ENCODE measurements around the gene KIF26B.

Gene KIF26B

DNA sequence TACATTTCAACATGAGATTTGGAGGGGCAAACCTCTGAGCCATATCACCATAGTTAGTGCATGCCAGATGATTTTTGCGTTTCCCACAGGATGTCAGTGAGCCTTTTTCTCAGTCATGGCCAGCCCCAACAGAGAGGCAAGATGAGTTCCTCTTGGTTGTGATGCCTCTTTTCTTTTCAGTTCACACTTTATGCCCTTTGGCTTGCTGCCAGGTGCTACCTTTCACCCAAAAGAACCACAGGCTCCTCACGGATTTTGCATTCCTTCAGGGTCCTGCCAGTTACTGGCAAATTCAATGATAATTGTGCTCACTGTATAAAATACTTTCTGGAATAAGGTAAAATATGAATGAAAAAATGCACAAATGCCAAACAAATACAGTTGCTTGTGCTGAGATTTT, 411.3 kb downstream of the KIF26B start:
- Mint-ChIP-seq H3K27me3 (peaks cover 11% of the 10 kb centered on the region), H3K27ac (no peak overlapping the region), H3K9me3 (no peaks in the 10 kb centered on the region), H3K4me3 (no peak overlapping the region), H3K36me3 (no peaks in the 10 kb centered on the region), H3K4me1 (no peaks in the 10 kb centered on the region)
- ATAC-seq, result no peak

DNA sequence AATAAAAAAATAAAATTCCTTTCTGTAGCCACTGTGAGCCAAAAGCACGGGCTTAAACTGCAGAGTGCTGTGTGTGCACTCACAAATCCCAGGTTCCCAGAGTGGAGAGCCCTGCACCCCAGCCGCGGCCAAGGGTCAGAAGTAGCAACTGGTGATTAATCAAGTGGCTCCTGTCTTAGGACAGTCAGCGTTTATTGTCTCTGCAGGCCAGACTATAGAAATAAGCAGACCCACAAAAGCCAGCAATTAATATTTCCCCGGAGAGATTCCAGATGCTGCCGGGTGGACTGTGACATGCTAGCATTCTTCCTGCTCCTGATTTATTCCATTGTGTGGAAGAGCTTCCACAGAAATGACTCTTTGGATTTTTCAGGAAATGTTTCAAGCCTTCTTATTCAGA, 412.2 kb downstream of the KIF26B start:
- Mint-ChIP-seq H3K27me3 (peaks cover 11% of the 10 kb centered on the region), H3K4me1 (no peaks in the 10 kb centered on the region), H3K9me3 (no peaks in the 10 kb centered on the region), H3K27ac (no peak overlapping the region), H3K36me3 (no peaks in the 10 kb centered on the region), H3K4me3 (no peak overlapping the region)
- no peak for ATAC-seq

DNA sequence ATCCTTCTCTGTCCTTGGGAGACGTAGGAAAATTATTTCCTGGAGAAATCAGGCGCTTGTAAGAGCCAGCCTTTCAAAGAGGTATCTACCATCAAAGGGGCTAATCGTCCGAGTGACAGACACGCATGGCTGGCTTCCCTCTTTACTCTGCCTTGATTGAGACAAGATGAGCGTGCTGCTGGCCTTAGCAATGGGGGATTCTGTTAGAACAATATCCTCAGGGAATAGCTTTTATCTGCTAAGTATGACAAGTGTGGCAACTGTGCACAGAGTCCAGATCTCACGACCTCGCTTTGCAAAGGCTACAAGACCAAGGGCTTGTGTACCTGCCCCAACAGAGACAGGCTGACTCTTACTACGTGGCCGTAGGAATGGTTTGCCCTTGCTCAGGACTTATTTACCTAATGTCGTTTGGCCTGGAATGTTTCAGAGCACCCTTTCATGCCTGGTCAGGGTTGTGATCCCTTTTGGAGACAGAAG, 417.1 kb downstream of the KIF26B start:
- Mint-ChIP-seq H3K27ac (no peak overlapping the region), H3K4me1 (no peaks in the 10 kb centered on the region), H3K36me3 (no peaks in the 10 kb centered on the region), H3K27me3 (peaks cover 20% of the 10 kb centered on the region), H3K9me3 (no peaks in the 10 kb centered on the region), H3K4me3 (no peak overlapping the region)
- no peak for ATAC-seq

DNA sequence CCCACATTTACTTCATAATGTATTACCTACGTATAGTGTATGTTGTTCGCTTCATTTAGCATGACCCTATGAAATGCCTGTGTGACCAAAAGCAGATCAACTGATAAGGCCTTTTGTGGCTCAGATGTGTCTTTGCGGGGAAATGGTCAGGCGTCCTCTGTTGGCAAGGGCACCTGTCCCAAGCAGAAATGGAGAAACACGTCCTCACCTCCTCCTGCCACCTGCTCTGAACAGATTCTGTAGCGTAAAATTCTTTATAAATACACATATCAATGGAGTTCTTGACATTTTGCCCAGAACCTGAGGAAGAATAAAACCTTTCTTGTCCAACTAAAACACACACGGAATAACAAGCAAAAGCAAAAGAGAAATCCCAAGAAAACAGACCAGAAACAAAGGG, 417.9 kb downstream of the KIF26B start:
- Mint-ChIP-seq H3K4me3 (no peak overlapping the region), H3K36me3 (no peaks in the 10 kb centered on the region), H3K4me1 (no peaks in the 10 kb centered on the region), H3K27me3 (peaks cover 28% of the 10 kb centered on the region), H3K9me3 (no peaks in the 10 kb centered on the region), H3K27ac (no peak overlapping the region)
- no peak for ATAC-seq

DNA sequence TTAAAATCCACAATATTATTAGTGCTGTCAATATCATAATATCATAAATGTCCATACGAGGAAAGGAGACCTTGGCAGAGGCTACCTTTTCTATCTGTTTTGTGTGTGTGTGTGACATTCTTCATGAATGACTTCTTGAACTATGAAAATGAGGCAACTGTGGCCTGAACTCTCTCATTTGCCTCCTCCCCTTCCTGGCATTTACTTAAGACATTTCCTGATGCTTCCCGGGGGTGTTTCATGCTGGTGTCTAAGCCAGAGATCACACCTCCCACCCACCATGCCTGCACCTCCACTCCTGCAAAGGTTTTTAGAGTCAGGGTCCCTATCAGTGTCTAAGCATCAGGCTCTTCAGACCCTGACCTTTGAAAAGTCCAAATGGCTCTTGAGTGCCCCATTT, 420.9 kb downstream of the KIF26B start:
- Mint-ChIP-seq H3K27ac (no peak overlapping the region), H3K9me3 (no peaks in the 10 kb centered on the region), H3K27me3 (peaks cover 48% of the 10 kb centered on the region), H3K4me3 (no peak overlapping the region), H3K36me3 (no peaks in the 10 kb centered on the region), H3K4me1 (no peaks in the 10 kb centered on the region)
- no peak for ATAC-seq

DNA sequence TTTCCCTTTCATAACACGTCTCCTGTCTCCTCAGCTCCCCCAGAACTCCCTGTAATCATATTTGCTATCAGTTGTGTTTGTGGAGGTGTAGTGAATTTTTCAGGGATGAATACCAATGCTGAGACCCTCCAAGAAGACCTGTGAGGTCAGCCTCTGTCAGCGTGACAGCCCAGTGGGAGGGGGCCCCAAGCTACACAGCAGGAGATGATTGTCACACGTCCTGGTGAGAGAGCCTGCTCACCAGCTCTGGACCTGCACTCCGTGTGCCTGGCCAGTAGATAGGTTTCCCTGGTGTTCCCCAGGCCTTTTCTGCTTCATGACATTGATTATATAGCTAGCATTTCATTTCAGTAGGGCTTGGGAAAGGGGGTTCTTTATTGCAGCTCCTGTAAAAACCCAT, 421.5 kb downstream of the KIF26B start:
- Mint-ChIP-seq H3K9me3 (no peaks in the 10 kb centered on the region), H3K36me3 (no peaks in the 10 kb centered on the region), H3K4me1 (no peaks in the 10 kb centered on the region), H3K4me3 (no peak overlapping the region), H3K27me3 (peaks cover 53% of the 10 kb centered on the region), H3K27ac (no peak overlapping the region)
- no peak for ATAC-seq

DNA sequence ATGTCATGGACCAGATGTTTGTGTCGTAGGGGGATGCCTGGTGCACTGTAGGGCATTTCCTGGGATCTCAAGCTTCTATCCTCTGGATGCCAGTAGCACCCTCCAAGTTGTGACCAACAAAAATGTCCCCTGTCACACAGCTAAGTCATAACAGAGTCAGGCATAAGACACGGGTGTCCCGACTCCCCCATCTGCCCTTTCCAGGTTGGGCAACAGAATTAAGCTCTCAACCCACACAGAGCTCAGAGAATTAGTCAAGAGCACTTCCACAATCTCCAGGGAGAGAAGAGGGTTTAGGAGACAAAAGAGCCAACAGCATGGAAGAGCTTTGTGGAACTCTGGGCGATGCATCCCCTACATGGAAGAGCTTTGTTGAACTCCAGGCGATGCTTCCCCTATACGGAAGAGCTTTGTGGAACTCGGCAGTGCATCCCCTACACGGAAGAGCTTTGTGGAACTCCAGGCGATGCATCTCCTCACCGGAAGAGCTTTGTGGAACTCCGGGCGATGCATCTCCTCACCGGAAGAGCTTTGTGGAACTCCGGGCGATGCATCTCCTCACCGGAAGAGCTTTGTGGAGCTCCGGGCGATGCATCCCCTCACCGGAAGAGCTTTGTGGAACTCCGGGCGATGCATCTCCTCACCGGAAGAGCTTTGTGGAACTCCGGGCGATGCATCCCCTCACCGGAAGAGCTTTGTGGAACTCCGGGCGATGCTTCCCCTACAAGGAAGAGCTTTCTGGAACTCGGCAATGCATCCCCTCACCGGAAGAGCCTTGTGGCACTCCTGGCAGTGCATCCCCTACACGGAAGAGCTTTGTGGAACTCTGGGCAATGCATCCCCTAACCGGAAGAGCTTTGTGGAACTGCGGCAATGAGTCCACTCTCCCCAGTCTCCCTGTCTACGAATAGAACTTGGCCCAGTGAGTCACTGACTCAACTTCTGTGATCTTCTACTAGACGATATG, 422.7 kb downstream of the KIF26B start:
- peaks cover 6% of the 10 kb centered on the region for H3K4me1 Mint-ChIP-seq
- no peak overlapping the region for H3K27ac Mint-ChIP-seq
- H3K27me3 Mint-ChIP-seq, result peaks cover 53% of the 10 kb centered on the region
- no peak overlapping the region for H3K4me3 Mint-ChIP-seq
- H3K36me3 Mint-ChIP-seq, result no peaks in the 10 kb centered on the region
- ATAC-seq, result no peak
- no peaks in the 10 kb centered on the region for H3K9me3 Mint-ChIP-seq

DNA sequence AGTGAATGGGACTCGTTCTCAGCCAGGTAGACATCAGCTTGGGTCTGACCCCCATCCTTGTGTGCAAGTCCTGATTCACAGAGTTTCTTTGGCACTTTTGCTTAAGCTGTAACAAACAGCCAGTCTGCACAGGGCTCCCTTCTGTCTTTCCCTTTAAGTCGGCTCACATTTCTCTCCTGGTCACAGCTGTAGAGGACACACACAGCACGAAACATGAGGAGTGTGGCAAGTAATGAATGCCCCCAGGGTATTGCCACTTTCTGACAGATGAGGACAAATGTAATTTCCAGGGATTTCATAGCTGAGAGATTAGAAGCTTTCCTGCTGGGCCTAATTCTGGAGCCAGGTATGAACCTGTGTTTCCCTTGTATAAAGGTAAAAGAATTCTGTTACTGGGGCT, 423.5 kb downstream of the KIF26B start:
- H3K27ac Mint-ChIP-seq, result no peak overlapping the region
- no peaks in the 10 kb centered on the region for H3K9me3 Mint-ChIP-seq
- H3K4me3 Mint-ChIP-seq, result no peak overlapping the region
- no peak for ATAC-seq
- H3K4me1 Mint-ChIP-seq, result peaks cover 6% of the 10 kb centered on the region
- peaks cover 57% of the 10 kb centered on the region for H3K27me3 Mint-ChIP-seq
- H3K36me3 Mint-ChIP-seq, result no peaks in the 10 kb centered on the region

DNA sequence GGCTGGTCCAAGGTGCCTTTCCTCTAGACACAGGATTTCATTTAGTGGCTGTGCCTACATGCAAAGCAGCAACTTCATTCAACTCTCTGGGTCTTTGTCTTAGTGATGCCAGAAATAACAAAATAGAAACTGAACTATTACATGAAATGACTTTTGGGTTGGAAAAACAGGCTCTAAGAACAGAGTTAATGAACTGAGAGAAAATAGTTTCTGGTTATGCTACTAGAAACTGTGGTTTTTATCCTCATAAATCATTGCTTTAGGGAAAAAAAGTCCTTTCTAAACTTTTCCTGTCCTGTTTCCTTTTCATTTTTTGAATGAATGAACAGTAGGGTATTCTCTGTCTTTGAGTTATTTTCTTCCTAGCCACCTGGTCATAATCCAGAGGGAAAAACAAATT, 424.0 kb downstream of the KIF26B start:
- ATAC-seq, result no peak
- Mint-ChIP-seq H3K27ac (no peak overlapping the region), H3K4me3 (no peak overlapping the region), H3K36me3 (no peaks in the 10 kb centered on the region), H3K4me1 (peaks cover 6% of the 10 kb centered on the region), H3K9me3 (no peaks in the 10 kb centered on the region), H3K27me3 (peaks cover 57% of the 10 kb centered on the region)

DNA sequence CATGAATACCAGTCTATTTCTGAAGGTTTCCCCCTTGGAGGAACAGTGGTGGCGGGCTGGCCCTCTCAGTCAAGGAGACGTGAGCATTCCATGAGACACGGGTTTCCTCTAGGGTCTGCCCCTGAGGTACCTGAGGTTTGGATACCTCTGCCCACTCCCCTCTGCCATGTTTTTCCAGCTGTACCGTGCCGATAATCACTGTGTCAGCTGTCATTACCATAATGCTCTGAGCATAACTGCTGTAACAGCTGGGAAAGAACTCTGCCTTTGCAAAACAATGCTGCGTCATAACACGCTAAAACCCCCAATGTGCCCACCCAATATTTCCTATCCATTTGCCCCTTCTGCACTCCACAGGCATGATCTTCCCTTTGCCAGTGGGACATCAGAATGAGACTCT, 425.1 kb downstream of the KIF26B start:
- no peaks in the 10 kb centered on the region for H3K9me3 Mint-ChIP-seq
- H3K36me3 Mint-ChIP-seq, result no peaks in the 10 kb centered on the region
- H3K4me3 Mint-ChIP-seq, result no peak overlapping the region
- H3K27me3 Mint-ChIP-seq, result peaks cover 61% of the 10 kb centered on the region
- no peak for ATAC-seq
- peaks cover 6% of the 10 kb centered on the region for H3K4me1 Mint-ChIP-seq
- no peak overlapping the region for H3K27ac Mint-ChIP-seq

DNA sequence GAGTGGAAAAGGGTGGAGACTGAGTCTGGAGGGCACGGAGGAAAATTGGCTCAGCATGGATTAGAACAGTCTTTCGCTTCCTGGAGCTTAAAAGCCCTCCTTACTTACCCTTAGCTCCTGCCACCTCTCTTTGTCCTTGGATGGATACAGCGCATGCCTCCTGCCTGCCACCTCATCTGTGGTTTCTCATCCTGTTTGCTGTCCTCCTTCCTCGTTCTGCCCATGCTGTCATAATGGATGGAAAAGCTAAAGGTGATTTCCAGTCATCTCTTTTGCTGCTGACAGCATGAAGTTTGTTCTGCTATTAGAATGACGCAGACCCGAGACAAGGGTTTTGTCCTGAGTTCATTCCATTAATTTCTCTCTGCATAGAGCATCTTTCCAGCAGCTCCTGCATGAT, 425.9 kb downstream of the KIF26B start:
- Mint-ChIP-seq H3K27me3 (peaks cover 61% of the 10 kb centered on the region), H3K9me3 (no peaks in the 10 kb centered on the region), H3K27ac (no peak overlapping the region), H3K4me3 (no peak overlapping the region), H3K36me3 (no peaks in the 10 kb centered on the region), H3K4me1 (peaks cover 6% of the 10 kb centered on the region)
- ATAC-seq, result no peak

DNA sequence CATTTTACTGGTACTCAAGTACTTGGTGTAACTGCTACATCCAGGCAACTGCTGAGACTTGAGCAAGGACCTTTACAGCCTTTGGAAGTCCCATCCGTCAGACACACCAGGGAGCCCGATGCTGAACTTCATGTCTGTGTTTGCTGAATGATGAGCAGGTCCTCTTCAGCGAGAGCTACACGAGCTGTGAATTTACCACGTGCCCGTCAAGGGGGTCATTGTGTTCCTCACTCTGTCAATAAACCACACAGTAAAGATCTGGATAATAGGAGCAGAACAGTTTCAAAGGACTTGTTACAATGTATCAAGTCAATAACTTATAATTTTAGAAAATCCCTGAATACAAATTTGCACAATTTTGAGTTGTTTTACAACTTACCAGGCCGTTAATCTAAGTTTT, 427.2 kb downstream of the KIF26B start:
- H3K27me3 Mint-ChIP-seq, result peaks cover 49% of the 10 kb centered on the region
- no peaks in the 10 kb centered on the region for H3K36me3 Mint-ChIP-seq
- no peak overlapping the region for H3K27ac Mint-ChIP-seq
- no peak for ATAC-seq
- H3K9me3 Mint-ChIP-seq, result no peaks in the 10 kb centered on the region
- H3K4me1 Mint-ChIP-seq, result peaks cover 6% of the 10 kb centered on the region
- H3K4me3 Mint-ChIP-seq, result no peak overlapping the region

DNA sequence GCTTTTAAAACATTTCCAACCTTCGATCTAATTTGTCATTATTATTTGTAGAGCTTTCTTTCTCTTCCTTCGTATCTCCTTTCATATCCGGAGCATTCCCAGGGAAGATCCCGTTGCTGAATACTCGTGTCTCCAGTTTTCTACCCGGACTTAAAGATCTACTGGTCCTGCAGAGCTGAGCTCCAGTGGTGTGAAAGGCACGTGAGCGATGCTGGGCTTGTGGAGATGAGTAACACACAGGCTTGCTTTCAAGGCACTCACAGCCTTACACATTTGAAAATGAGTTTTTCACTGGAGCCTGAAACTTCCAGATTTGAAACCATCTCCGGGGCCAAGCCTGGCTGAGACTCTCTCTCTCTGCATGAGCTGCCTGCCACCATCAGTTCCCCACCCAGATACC, 428.3 kb downstream of the KIF26B start:
- no peak overlapping the region for H3K27ac Mint-ChIP-seq
- peaks cover 39% of the 10 kb centered on the region for H3K27me3 Mint-ChIP-seq
- H3K4me1 Mint-ChIP-seq, result peaks cover 6% of the 10 kb centered on the region
- H3K4me3 Mint-ChIP-seq, result no peak overlapping the region
- ATAC-seq, result no peak
- no peaks in the 10 kb centered on the region for H3K36me3 Mint-ChIP-seq
- H3K9me3 Mint-ChIP-seq, result no peaks in the 10 kb centered on the region

DNA sequence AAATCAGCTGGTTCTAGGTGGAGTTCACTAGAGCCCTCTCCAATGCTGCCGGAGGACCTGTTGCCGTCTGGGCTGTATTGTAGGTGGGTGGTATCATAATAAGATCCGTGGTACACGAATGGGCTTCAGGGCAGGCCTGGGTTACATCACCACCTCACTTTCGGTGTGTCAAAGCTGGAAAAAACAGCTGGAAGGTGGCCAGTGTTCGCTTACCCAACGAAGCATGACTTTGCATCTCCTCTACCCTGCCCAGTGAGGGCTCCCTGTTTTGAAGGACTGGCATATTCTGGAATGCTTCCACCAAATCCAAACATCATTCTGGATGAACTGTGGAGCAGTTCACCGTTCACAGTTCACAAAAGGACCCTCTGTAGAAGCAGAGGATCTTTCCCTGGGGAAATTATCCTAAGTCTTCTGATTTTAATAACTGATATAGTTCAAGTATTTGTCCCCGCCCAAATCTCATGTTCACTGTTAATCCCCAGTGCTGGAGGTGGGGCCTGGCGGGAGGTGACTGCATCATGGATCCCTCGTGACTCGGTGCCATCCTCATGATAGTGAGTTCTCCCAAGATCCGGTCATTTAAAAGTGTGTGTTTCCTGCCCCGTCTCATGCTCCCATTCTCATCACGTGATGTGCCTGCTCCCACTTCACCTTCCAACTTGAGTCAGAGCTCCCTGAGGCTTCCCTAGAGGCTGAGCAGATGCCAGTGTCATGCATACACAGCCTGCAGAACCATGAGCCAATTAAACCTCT, 429.0 kb downstream of the KIF26B start:
- H3K27me3 Mint-ChIP-seq, result peaks cover 35% of the 10 kb centered on the region
- no peak overlapping the region for H3K4me3 Mint-ChIP-seq
- H3K4me1 Mint-ChIP-seq, result peaks cover 6% of the 10 kb centered on the region
- no peaks in the 10 kb centered on the region for H3K36me3 Mint-ChIP-seq
- no peak for ATAC-seq
- H3K9me3 Mint-ChIP-seq, result no peaks in the 10 kb centered on the region
- H3K27ac Mint-ChIP-seq, result no peak overlapping the region

DNA sequence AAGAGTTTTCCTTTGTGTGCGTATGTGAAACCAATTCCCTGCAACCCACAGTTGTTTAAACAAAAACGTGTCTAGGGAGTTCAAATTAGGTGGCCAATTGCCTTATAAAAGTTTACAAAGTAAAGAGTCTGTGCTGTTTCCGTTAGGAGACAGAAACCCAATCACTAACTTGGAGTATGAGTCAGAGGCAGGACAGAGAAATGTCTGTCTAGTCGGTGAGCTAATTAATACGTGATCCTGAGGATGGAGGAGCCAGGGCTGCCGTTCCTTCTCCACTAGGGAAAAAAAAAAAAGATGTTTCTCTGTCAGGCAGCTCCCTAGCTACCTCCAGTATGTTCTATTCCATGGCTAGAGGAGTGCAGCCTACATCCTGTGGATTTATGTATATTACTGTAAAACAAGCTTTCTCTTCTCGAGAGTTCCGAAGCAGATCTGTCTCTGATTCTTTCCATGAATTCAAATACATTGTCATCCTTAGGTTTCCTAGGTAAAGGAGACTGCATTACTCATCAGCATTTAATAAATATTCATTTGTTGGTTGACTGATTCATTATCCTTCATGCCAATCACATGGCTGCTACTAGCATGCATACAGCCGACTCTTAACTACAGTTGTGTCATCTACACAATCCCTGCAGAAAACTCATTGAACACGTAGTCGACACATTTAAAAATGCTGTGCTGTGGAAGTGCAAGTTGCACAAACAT, 430.6 kb downstream of the KIF26B start:
- no peak overlapping the region for H3K27ac Mint-ChIP-seq
- H3K9me3 Mint-ChIP-seq, result no peaks in the 10 kb centered on the region
- H3K4me1 Mint-ChIP-seq, result peaks cover 6% of the 10 kb centered on the region
- ATAC-seq, result no peak
- no peaks in the 10 kb centered on the region for H3K36me3 Mint-ChIP-seq
- H3K4me3 Mint-ChIP-seq, result no peak overlapping the region
- H3K27me3 Mint-ChIP-seq, result peaks cover 25% of the 10 kb centered on the region

All from stimulated activated memory B cell treated with anti-CD40 and anti-IgM and Interleukin-4, amounts not matched to agents 10 μg/mL and 1 μg/mL and 100 μg/mL, for 72 hours (primary cell).